ENCODE measurements around the gene EDEM3. TPM values are rescaled to one million over a fixed set of nuclear protein-coding genes. Genes with fewer than 3 reads are reported as not detected.

The EDEM3 gene
- total RNA-seq, 4 donors from 2014 or later: 26.4 to 43.8 (median 35.8) TPM

DNA sequence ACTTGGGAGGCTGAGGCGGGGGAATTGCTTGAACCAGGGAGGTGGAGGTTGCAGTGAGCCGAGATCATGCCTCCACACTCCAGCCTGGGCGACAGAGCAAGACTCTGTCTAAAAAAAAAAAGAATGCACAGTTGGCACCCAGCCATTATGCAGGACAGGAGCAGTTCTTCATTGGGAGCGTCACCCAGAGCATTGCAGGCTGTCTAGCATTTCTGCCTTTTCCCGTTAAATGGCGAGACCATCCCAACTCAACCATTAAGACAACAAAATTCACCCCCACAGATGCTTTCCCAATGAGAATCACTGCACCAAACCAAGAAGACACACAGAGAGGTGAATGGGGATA, 105.8 kb downstream of the EDEM3 start:
- no peak for TF ChIP-seq POLR2A (IDR thresholded peaks at IDR 0.05)
- TF ChIP-seq, protein P1, sequence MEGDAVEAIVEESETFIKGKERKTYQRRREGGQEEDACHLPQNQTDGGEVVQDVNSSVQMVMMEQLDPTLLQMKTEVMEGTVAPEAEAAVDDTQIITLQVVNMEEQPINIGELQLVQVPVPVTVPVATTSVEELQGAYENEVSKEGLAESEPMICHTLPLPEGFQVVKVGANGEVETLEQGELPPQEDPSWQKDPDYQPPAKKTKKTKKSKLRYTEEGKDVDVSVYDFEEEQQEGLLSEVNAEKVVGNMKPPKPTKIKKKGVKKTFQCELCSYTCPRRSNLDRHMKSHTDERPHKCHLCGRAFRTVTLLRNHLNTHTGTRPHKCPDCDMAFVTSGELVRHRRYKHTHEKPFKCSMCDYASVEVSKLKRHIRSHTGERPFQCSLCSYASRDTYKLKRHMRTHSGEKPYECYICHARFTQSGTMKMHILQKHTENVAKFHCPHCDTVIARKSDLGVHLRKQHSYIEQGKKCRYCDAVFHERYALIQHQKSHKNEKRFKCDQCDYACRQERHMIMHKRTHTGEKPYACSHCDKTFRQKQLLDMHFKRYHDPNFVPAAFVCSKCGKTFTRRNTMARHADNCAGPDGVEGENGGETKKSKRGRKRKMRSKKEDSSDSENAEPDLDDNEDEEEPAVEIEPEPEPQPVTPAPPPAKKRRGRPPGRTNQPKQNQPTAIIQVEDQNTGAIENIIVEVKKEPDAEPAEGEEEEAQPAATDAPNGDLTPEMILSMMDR (IDR thresholded peaks at IDR 0.05): no peak
- H3K27me3 ChIP-seq: no peaks in the 10 kb centered on the region
- DNase-seq: no peak
- H3K27ac ChIP-seq: peak overlapping the region in 2 of 4 donors; percentile 1 to 35
- H3K36me3 ChIP-seq: no peaks in the 10 kb centered on the region
- H3K4me3 ChIP-seq: no peak overlapping the region
- H3K9me3 ChIP-seq: no peaks in the 10 kb centered on the region
- H3K4me1 ChIP-seq: no peaks in the 10 kb centered on the region

DNA sequence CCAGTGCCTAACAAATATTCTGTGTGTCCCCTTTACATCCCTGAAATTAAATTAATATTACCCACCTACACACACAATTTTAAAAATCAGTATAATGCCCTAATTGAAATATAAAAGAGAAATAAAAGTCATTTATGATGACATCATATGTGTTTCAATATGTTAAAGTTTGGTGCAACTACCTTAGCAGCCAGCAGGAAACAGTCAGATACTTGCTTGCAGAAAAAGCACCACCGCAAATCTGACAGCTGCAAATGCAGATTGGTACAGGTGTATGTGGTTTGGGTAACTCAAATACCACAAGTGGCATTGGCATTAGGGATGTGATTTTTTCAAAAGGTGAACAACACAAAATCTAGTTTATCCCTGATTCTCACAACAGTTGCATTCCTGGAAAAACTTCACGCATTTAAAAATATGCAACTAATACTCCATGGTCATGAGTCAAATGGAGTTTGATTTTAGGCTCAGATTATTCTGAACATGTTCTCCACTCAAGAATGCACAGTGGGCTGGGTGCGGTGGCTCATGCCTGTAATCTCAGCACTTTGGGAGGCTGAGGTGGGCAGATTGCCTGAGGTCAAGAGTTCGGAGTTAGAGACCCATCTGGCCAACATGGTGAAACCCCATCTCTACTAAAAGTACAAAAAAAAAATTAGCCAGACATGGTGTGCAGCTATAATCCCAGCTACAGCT, 106.3 kb downstream of the EDEM3 start:
- Histone ChIP-seq H3K9me3 (no peaks in the 10 kb centered on the region), H3K4me3 (no peak overlapping the region), H3K36me3 (no peaks in the 10 kb centered on the region), H3K27ac (no peak overlapping the region), H3K27me3 (no peaks in the 10 kb centered on the region), H3K4me1 (no peaks in the 10 kb centered on the region)
- DNase-seq: no peak
- TF ChIP-seq, protein P1 (IDR thresholded peaks at IDR 0.05): no peak
- no peak for TF ChIP-seq POLR2A (IDR thresholded peaks at IDR 0.05)

DNA sequence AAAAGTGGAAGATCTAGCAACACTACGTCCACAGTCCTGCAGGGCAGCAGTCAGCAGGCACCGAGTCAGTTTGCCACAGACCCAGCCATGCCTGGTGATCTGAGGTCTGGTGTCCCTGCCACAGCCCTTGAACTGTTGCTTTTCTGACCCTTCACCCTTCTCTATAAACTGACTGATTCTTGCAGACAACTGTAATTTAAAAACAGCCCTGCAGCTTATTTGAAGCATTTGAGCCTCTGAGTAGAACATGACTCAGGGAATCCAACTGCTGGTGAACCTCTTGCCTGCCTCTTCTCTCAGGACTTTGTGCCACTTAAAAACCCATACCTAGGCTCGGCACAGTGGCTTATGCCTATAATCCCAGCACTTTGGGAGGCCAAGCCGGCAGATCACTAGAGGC, 107.2 kb downstream of the EDEM3 start:
- no peaks in the 10 kb centered on the region for H3K4me1 ChIP-seq
- DNase-seq: no peak
- H3K36me3 ChIP-seq: no peaks in the 10 kb centered on the region
- no peaks in the 10 kb centered on the region for H3K27me3 ChIP-seq
- no peak overlapping the region for H3K4me3 ChIP-seq
- H3K9me3 ChIP-seq: no peaks in the 10 kb centered on the region
- TF ChIP-seq, protein P1 (IDR thresholded peaks at IDR 0.05): no peak
- no peak for TF ChIP-seq POLR2A (IDR thresholded peaks at IDR 0.05)
- no peak overlapping the region for H3K27ac ChIP-seq

DNA sequence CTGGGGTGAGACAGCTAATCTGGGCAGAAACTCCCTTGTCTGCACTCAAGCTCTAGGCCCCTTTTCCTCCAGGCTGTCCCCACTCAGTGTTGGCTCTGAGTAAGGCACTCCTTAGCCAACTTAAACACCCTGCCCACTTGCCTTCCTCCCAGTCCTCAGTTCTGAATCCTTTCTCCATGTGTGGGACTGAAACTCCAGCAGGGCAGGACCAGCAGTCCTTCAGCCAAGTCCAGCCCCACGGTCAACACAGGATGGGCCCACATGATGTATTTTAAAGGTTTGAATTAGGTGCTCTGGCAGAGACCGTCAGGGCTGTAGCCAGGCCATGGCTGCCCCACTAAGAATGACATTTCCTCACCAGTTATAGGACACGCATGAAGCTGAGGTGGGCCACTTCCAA, 107.8 kb downstream of the EDEM3 start:
- Histone ChIP-seq H3K27me3 (no peaks in the 10 kb centered on the region), H3K4me1 (no peaks in the 10 kb centered on the region), H3K9me3 (no peaks in the 10 kb centered on the region), H3K36me3 (no peaks in the 10 kb centered on the region), H3K27ac (no peak overlapping the region), H3K4me3 (no peak overlapping the region)
- DNase-seq: no peak
- TF ChIP-seq POLR2A (IDR thresholded peaks at IDR 0.05): no peak
- TF ChIP-seq, protein P1 (IDR thresholded peaks at IDR 0.05): no peak

DNA sequence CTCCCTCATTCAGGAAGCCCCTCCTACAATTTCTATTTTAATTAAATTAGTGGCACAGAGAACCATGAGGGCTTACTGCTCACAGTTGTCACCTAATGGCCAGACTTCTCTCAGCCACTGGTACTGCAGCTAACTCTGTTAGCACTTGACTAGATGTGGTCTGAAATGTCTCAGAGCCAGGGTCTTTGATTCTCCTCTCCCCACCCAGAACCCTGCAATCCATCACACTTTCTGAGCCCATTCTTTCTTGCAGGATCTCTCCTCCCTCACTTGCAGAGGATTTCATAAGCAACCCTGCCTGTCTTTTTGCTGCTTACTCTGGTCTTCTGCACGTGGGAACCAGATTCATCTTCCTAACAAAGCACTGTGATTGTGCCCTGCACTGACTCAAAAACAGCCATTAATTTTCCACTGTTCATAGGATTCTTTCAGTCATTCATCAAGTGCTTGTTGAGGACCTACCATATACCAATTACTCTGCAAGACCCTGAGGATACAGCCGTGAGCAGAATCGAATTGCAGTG, 108.4 kb downstream of the EDEM3 start:
- Histone ChIP-seq H3K9me3 (no peaks in the 10 kb centered on the region), H3K4me1 (no peaks in the 10 kb centered on the region), H3K36me3 (no peaks in the 10 kb centered on the region), H3K4me3 (no peak overlapping the region), H3K27ac (no peak overlapping the region), H3K27me3 (no peaks in the 10 kb centered on the region)
- no peak for DNase-seq
- TF ChIP-seq, protein P1 (IDR thresholded peaks at IDR 0.05): no peak
- TF ChIP-seq POLR2A (IDR thresholded peaks at IDR 0.05): no peak
